Stimulated activated naive CD8-positive, alpha-beta T cell treated with anti-CD3 and anti-CD28 coated beads, Interleukin-15, Interleukin-2, amounts not matched to agents 100 ng/mL and 50 ng/mL, for 24 hours (primary cell): Measurements from ENCODE around the gene MYPOP.

Experiments
- H3K27ac Mint-ChIP-seq: one replicate; pipeline ENCODE4 v1.8.0; 2021; ENCODE audit warnings: mild to moderate bottlenecking, mixed read lengths
- H3K27me3 Mint-ChIP-seq: one replicate; pipeline ENCODE4 v1.8.0; 2021; ENCODE audit warnings: mixed read lengths
- H3K36me3 Mint-ChIP-seq: one replicate; pipeline ENCODE4 v1.8.0; 2021; ENCODE audit warnings: low read depth, mixed read lengths
- H3K4me1 Mint-ChIP-seq: one replicate; pipeline ENCODE4 v1.8.0; 2021; ENCODE audit warnings: low read depth, mixed read lengths
- H3K4me3 Mint-ChIP-seq: one replicate; pipeline ENCODE4 v1.8.0; 2021; ENCODE audit warnings: mild to moderate bottlenecking, mixed read lengths
- H3K9me3 Mint-ChIP-seq: one replicate; pipeline ENCODE4 v1.8.0; 2021; ENCODE audit warnings: mixed read lengths

Gene MYPOP

GRCh38 chr19:45865269-45865948, 37.0 kb downstream of the MYPOP start:
- Mint-ChIP-seq H3K9me3 (no peaks in the 10 kb centered on the region), H3K36me3 (peaks cover 9% of the 10 kb centered on the region), H3K27me3 (peaks cover 30% of the 10 kb centered on the region), H3K4me1 (peaks cover 30% of the 10 kb centered on the region), H3K4me3 (no peak overlapping the region), H3K27ac (no peak overlapping the region)

GRCh38 chr19:45864629-45865082, 37.8 kb downstream of the MYPOP start:
- H3K27me3 Mint-ChIP-seq = peaks cover 30% of the 10 kb centered on the region
- H3K9me3 Mint-ChIP-seq = no peaks in the 10 kb centered on the region
- H3K27ac Mint-ChIP-seq = no peak overlapping the region
- peak overlapping the region; percentile 62 for H3K4me3 Mint-ChIP-seq
- H3K36me3 Mint-ChIP-seq = peaks cover 9% of the 10 kb centered on the region
- H3K4me1 Mint-ChIP-seq = peaks cover 30% of the 10 kb centered on the region

- peak within 1 kb of the TSS; percentile 95 for H3K4me3 Mint-ChIP-seq
Observed at GRCh38 chr19:45863840-45864628, 38.4 kb downstream of the MYPOP start, which contains the start of gene FOXA3. Gene FOXA3 (plus strand): TSS chr19:45864326. CDS start chr19:45864457, 131 bp downstream.

DNA sequence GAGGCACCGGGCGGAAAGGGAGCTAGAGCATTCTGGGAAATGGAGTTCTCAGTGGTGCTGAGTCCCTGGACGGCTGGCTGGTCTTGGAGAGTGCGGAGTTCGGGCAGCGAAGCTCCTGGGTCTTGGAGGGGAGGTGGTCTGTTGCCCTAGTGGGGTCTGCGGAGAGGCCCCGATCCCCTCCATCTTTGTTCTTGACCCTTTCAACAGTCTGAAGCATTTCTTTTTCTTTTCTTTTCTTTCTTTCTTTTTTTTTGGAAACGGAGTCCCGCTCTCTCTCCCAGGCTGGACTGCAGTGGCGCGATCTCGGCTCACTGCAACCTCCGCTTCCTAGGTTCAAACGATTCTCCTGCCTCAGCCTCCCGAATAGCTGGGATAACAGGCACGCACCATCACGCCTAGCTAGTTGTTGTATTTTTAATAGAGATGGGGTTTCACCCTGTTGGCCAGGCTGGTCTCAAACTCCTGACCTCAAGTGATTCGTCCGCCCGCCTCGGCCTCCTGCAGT, 39.0 kb downstream of the MYPOP start:
- Mint-ChIP-seq H3K27ac (peak overlapping the region; percentile 99), H3K9me3 (no peaks in the 10 kb centered on the region), H3K4me3 (peak overlapping the region; percentile 95), H3K36me3 (peaks cover 22% of the 10 kb centered on the region), H3K27me3 (peaks cover 30% of the 10 kb centered on the region), H3K4me1 (peaks cover 30% of the 10 kb centered on the region)

More at GRCh38 chr19:45863840-45864628, 38.4 kb downstream of the MYPOP start, which contains the start of gene FOXA3:
- Mint-ChIP-seq H3K4me1 (peaks cover 30% of the 10 kb centered on the region), H3K9me3 (no peaks in the 10 kb centered on the region), H3K36me3 (peaks cover 16% of the 10 kb centered on the region), H3K27ac (peak within 1 kb of the TSS; percentile 99), H3K27me3 (peaks cover 30% of the 10 kb centered on the region)

DNA sequence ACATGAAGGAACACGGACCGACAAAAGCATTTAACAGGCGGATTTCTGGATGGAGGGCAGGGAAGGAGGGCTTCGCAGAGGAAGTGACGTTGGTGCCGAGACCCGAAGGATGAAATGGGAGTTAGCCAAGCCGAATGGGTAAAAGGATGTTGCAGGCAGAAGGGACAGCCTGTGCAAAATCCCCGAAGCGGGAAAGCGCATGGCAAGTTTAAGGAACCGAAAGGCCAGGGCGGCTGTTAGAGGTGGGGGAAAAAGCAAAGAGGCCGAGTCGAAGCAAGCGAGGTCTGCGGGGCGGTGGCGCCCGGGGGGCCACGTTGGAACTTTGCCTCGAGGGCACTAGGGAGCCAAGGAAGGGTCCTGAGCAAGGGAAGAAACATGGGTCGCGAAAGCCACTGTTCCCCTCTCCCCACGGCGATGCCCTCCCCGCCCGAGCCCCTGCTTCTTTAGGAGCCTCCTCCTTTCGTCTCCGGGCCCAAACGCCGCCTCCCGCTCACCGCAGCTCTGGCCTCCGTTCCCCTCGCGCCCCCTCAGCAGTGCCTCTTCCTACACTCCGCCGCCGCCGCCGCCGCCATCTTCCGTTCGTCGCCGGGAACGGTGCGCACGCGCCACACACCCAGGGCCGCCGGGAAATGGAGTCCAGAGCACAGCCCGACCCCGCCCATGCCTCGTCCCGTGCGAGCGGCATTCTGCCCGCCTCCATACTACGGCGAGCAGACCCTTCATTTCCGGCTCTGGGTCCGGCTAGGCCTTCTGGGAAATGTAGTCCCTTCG, 39.7 kb downstream of the MYPOP start, which contains the start of gene SYMPK:
Gene SYMPK (minus strand): TSS at position 584 of the 771 bp plus-strand sequence. CDS start 8,652 bp downstream, outside the sequence.
- peak within 1 kb of the TSS; percentile 99 for H3K27ac Mint-ChIP-seq

DNA sequence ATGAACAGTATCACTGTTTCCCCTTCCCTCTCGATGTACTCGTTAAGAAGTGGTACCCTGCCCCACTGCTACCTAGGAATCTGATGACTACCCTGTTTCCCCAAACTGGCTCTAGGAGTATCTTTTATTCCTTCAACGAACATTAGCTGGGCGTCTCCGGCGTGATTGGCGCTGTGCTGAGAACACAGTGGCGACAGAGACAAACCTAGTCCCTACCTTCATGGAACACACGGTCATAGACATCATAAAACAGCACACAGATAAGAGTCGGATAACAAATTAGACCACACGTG, 40.2 kb downstream of the MYPOP start:
- H3K27me3 Mint-ChIP-seq = peaks cover 30% of the 10 kb centered on the region
- H3K9me3 Mint-ChIP-seq = no peaks in the 10 kb centered on the region
- H3K4me3 Mint-ChIP-seq = peak overlapping the region; percentile 95
- peak overlapping the region; percentile 99 for H3K27ac Mint-ChIP-seq
- peaks cover 30% of the 10 kb centered on the region for H3K4me1 Mint-ChIP-seq
- H3K36me3 Mint-ChIP-seq = peaks cover 28% of the 10 kb centered on the region

More for the DNA sequence above, 39.7 kb downstream of the MYPOP start, which contains the start of gene SYMPK:
- Mint-ChIP-seq H3K4me1 (peaks cover 30% of the 10 kb centered on the region), H3K36me3 (peaks cover 28% of the 10 kb centered on the region), H3K9me3 (no peaks in the 10 kb centered on the region), H3K4me3 (peak within 1 kb of the TSS; percentile 95), H3K27me3 (peaks cover 30% of the 10 kb centered on the region)

GRCh38 chr19:45860359-45861259, 41.8 kb downstream of the MYPOP start:
- peaks cover 30% of the 10 kb centered on the region for H3K4me1 Mint-ChIP-seq
- H3K27me3 Mint-ChIP-seq = peaks cover 23% of the 10 kb centered on the region
- H3K36me3 Mint-ChIP-seq = peaks cover 33% of the 10 kb centered on the region
- peak overlapping the region; percentile 32 for H3K27ac Mint-ChIP-seq
- no peaks in the 10 kb centered on the region for H3K9me3 Mint-ChIP-seq
- peak overlapping the region; percentile 95 for H3K4me3 Mint-ChIP-seq

DNA sequence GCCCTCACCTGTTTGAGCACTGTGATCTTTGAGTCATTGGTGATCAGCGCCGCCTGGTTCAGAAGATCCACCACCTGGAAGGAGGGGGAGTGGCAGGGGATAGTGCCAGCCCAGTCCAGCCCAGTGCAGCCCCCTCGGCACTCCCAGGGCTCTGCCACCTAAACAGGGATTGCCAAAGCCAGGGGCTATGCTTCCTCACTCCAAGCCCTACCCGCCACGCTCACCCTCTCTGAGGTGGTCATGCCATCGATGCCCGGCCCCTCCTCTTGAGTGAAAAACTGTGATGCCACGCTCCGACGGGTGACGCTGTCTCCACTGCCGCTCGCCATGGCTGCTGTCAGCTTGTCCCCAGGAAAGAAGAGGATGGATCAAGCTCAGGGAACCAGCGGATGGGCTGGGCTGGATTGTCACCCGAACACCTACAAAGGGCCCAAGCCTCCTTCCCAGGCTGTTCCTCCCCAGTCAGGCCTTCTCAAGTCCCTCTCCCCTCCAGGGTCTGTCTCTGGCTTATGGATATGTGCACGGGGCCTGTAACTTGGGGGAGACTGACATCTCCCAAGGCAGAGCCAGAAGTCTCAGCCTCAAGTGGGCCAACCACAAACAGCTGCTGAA, 48.1 kb downstream of the MYPOP start:
- Mint-ChIP-seq H3K27me3 (no peaks in the 10 kb centered on the region), H3K36me3 (peaks cover 55% of the 10 kb centered on the region), H3K27ac (no peak overlapping the region), H3K4me1 (no peaks in the 10 kb centered on the region), H3K4me3 (no peak overlapping the region), H3K9me3 (no peaks in the 10 kb centered on the region)

GRCh38 chr19:45852983-45853382, 49.4 kb downstream of the MYPOP start:
- H3K27ac Mint-ChIP-seq = no peak overlapping the region
- H3K4me1 Mint-ChIP-seq = no peaks in the 10 kb centered on the region
- H3K9me3 Mint-ChIP-seq = no peaks in the 10 kb centered on the region
- H3K36me3 Mint-ChIP-seq = peaks cover 50% of the 10 kb centered on the region
- no peak overlapping the region for H3K4me3 Mint-ChIP-seq
- H3K27me3 Mint-ChIP-seq = no peaks in the 10 kb centered on the region

DNA sequence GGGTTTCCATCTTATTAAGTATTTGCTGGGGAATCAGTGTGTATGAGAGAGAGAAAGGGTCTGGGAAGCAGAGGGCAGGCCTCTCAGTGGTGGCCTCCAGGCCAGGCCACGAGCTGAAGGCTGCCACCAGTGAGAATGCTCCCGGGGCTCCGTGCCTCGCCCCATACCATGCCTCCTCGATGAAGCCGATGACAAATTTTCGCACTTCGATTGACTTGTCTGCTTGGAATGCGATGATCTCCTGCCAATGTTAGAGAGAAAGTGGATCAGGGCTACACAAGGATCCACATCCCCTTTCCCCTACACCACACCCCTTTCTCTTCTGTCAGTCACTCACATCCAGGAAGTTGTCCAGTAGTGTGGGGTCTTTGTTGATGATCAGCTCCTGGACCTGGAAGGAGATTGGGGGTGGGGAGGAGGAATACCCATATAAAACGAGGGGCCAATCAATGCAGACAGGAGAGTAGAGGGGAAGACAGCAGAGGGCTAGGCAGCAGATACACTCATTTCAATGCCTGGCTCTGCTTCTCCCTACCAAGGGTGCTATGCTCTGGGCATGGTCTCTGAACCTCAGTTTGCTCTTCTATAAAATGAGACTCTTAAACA, 50.2 kb downstream of the MYPOP start:
- H3K4me1 Mint-ChIP-seq = no peaks in the 10 kb centered on the region
- no peaks in the 10 kb centered on the region for H3K27me3 Mint-ChIP-seq
- H3K36me3 Mint-ChIP-seq = peaks cover 56% of the 10 kb centered on the region
- no peaks in the 10 kb centered on the region for H3K9me3 Mint-ChIP-seq
- H3K4me3 Mint-ChIP-seq = no peak overlapping the region
- no peak overlapping the region for H3K27ac Mint-ChIP-seq

DNA sequence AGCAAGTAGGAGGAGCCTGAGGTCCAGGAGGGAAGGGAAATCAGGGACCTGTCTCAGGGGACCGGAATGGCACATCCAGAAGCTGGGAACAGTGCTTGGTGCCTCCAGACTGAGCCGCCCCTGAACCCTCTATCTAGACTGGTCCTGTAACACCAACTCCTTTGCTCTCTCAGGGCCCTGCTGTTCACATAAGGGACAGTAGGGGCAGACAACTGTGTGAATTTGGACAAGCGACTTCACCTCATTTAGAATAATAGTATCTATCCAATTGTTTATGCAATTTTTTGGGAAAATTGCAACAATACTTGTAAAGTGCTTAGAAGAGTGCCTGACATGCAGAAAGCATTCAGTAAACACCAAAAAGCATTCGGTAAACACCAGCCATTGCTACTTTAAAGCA, 53.5 kb downstream of the MYPOP start:
- H3K27me3 Mint-ChIP-seq = no peaks in the 10 kb centered on the region
- no peak overlapping the region for H3K27ac Mint-ChIP-seq
- H3K4me1 Mint-ChIP-seq = no peaks in the 10 kb centered on the region
- peaks cover 64% of the 10 kb centered on the region for H3K36me3 Mint-ChIP-seq
- H3K9me3 Mint-ChIP-seq = no peaks in the 10 kb centered on the region
- H3K4me3 Mint-ChIP-seq = no peak overlapping the region

GRCh38 chr19:45847663-45848062, 54.8 kb downstream of the MYPOP start:
- Mint-ChIP-seq H3K27me3 (no peaks in the 10 kb centered on the region), H3K4me1 (no peaks in the 10 kb centered on the region), H3K36me3 (peaks cover 69% of the 10 kb centered on the region), H3K9me3 (no peaks in the 10 kb centered on the region), H3K4me3 (no peak overlapping the region), H3K27ac (peak overlapping the region; percentile 26)

DNA sequence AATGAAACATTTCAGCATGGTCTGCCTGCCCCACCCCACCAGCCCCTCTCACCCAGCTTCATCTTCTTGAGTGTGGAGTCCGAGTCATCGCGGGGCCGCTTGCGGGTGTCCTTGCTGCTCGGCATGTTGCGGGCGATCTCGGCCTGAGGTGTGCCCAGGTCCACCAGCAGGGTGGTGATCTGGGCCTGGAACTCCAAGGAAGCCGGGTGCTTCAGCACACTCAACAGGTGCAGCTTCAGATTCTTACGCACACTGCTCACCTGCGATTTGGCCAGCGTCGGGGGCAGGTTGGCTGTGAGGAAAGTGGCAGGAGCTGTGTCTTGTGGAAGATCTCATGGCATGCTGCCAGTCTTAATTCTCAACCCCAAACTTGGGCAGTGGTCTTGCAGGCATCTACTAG, 60.2 kb downstream of the MYPOP start:
- H3K4me3 Mint-ChIP-seq = no peak overlapping the region
- peaks cover 78% of the 10 kb centered on the region for H3K36me3 Mint-ChIP-seq
- H3K27me3 Mint-ChIP-seq = no peaks in the 10 kb centered on the region
- H3K4me1 Mint-ChIP-seq = no peaks in the 10 kb centered on the region
- H3K27ac Mint-ChIP-seq = no peak overlapping the region
- no peaks in the 10 kb centered on the region for H3K9me3 Mint-ChIP-seq
